AG04449 (cell line): ENCODE measurements around the gene IGSF1.

ENCODE experiments used
- CTCF ChIA-PET: fragments of 350-600 bp; formaldehyde crosslinking; extraction: SDS; loops from one replicate; lab custom pipeline; 2021; ENCODE audit warnings: antibody characterized with exemption; lab: Yijun Ruan, JAX
- POLR2A ChIA-PET: fragments of 400-600, 350-600 bp; formaldehyde crosslinking; extraction: SDS; loops from one replicate; lab custom pipeline; 2020; ENCODE audit warnings: antibody characterized with exemption, inconsistent platforms; lab: Yijun Ruan, JAX
- DNase-seq: peaks from one replicate; pipeline ENCODE4 v3.0.0-alpha.2; 2010; ENCODE audit warnings: low read depth, low spot score
- H3K4me3 ChIP-seq: 2 replicates; pipeline ENCODE4 v1.5.1; 2011; ENCODE audit warnings: low read depth, mild to moderate bottlenecking, control low read depth, low read length
- TF ChIP-seq, protein P1 (sequence below): IDR thresholded peaks from one replicate; pipeline ENCODE4 v1.5.1; 2011; ENCODE audit warnings: mild to moderate bottlenecking, moderate library complexity, low read length, control low read depth, inconsistent platforms; ENCODE audit not compliant: insufficient read depth; ENCODE audit errors: missing control alignments

Gene IGSF1

GRCh38 chrX:131301155-131301554 is 12.0 kb upstream of the IGSF1 start:
- H3K4me3 ChIP-seq = no peak overlapping the region
- ChIA-PET CTCF (no interaction called here), POLR2A (no interaction called here)
- DNase-seq = no peak
- TF ChIP-seq, protein P1, sequence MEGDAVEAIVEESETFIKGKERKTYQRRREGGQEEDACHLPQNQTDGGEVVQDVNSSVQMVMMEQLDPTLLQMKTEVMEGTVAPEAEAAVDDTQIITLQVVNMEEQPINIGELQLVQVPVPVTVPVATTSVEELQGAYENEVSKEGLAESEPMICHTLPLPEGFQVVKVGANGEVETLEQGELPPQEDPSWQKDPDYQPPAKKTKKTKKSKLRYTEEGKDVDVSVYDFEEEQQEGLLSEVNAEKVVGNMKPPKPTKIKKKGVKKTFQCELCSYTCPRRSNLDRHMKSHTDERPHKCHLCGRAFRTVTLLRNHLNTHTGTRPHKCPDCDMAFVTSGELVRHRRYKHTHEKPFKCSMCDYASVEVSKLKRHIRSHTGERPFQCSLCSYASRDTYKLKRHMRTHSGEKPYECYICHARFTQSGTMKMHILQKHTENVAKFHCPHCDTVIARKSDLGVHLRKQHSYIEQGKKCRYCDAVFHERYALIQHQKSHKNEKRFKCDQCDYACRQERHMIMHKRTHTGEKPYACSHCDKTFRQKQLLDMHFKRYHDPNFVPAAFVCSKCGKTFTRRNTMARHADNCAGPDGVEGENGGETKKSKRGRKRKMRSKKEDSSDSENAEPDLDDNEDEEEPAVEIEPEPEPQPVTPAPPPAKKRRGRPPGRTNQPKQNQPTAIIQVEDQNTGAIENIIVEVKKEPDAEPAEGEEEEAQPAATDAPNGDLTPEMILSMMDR = no peak

GRCh38 chrX:131298846-131299245 is 9.7 kb upstream of the IGSF1 start:
- POLR2A ChIA-PET = no interaction called here
- H3K4me3 ChIP-seq = no peak overlapping the region
- TF ChIP-seq, protein P1 = no peak
- CTCF ChIA-PET = no interaction called here
- DNase-seq = no peak

DNA sequence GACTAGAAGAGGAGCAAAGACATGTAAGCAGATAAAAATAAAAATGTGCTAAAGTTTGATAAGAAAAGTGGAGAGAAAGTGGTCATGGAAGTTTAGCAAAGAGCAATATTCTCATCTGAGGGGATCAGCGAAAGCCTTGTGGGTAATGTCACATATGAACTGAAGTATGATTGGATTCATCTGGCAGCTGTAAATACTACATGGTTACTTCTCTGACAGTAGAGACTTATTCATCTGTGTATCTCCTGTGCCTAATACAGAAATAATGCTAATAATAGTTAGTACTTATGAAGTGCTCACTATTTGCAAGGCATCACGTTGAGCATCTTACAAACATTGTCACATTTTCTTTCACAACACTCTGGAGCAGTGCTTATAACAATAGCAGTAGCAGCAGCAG is 8.9 kb upstream of the IGSF1 start:
- H3K4me3 ChIP-seq = no peak overlapping the region
- CTCF ChIA-PET = no interaction called here
- DNase-seq = no peak
- POLR2A ChIA-PET = no interaction called here
- TF ChIP-seq, protein P1 = no peak

DNA sequence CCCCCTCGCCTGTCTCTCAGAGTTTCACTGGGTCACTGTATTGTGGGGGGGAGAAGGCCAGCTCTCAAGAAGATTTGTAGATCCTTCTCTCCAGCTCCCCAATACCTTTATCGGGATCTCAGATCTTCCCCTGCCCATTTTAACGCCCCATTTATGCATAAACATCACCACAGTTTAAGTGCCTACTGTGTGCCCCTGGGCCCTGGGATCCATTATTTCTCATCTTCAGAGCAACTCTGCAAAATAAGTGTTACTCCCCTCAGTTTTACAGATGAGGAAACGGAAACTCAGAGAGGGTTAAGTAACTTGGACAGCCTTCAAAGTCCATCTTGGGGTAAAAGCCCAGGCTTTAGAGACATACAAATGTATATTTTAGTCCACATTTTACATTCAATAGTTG is 421 bp upstream of the IGSF1 start:
- POLR2A ChIA-PET = no interaction called here
- no peak overlapping the region for H3K4me3 ChIP-seq
- CTCF ChIA-PET = no interaction called here
- no peak for DNase-seq
- TF ChIP-seq, protein P1 = no peak

DNA sequence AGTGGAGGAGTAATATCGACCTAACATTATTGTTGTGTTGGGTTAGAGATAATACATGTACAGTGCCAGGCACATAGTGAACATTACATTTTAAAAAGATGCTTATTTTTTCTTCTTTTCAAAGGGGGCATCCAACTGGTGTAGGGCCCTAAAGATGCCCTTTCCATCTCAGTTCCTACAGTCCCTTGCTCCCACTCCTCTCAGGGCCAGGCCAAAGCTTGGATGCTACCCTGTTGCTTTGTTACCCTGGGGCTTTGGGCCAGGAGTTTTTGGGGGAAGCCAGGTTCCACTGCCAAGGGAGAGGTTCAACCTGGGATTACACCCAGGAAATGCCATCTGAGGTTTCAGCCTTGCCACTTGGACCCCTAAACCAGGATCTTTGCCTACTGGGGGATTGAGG is 918 bp downstream of the IGSF1 start:
- POLR2A ChIA-PET = no interaction called here
- CTCF ChIA-PET = no interaction called here
- H3K4me3 ChIP-seq = no peak overlapping the region
- TF ChIP-seq, protein P1 = no peak
- no peak for DNase-seq

DNA sequence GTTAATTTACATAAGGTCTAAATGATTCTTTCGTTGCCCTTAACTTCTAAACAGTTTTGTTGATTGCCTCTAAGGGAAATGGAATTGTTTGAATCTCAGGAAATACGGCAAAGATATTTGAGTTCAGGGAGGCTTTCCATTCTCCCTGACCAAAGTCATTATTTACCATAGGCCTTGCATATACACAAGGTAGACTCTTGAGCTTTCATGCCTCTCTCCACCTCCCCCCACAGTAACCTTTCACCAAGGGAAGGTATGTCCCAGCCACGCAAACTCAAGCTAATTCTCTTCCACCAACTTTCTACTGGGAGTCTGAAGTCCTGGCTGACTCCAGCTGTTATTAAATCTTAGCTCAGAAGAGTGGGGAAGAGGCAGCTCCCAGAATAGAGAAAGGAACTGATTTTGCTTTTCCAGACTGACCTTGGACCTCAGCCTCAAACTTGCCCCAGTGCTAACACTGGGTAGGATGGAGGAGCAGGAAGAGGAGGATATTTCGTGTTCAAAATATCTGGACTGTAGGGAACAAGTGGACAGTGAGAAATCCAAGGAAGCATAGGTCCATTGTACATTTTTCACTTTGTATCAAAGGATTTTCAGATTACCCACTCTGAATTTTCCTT is 1.4 kb downstream of the IGSF1 start:
- H3K4me3 ChIP-seq = no peak overlapping the region
- DNase-seq = no peak
- TF ChIP-seq, protein P1 = no peak
- CTCF ChIA-PET = no interaction called here
- POLR2A ChIA-PET = no interaction called here
